Neural crest cell (in vitro differentiated cells): ENCODE results near the gene UBE2M. TPM values are rescaled to one million over a fixed set of nuclear protein-coding genes. Genes with fewer than 3 reads are reported as not detected.
"Not testable (repeated sequence)": the region's sequence is repeated elsewhere in the genome, so short reads cannot be mapped to it uniquely, and the experiment has no call there.

Experiments used
- DNase-seq: peaks from one replicate; pipeline ENCODE4 v3.0.0; 2021; ENCODE audit warnings: low read depth, mixed read lengths, low spot score
- H3K27ac Mint-ChIP-seq: one replicate; pipeline ENCODE4 v1.8.0; 2021; ENCODE audit warnings: mild to moderate bottlenecking, mixed read lengths; ENCODE audit not compliant: unreplicated experiment
- H3K27me3 Mint-ChIP-seq: 2 replicates; pipeline ENCODE4 v1.8.0; 2021; ENCODE audit warnings: low read depth, mild to moderate bottlenecking, mixed read lengths
- H3K36me3 Mint-ChIP-seq: 2 replicates; pipeline ENCODE4 v1.8.0; 2021; ENCODE audit warnings: low read depth, mild to moderate bottlenecking, mixed read lengths
- H3K4me1 Mint-ChIP-seq: 2 replicates; pipeline ENCODE4 v1.8.0; 2021; ENCODE audit warnings: mixed read lengths
- H3K4me3 Mint-ChIP-seq: one replicate; pipeline ENCODE4 v1.8.0; 2021; ENCODE audit warnings: mild to moderate bottlenecking, mixed read lengths
- H3K9me3 Mint-ChIP-seq: 2 replicates; pipeline ENCODE4 v1.8.0; 2021; ENCODE audit warnings: mixed read lengths
- total RNA-seq: library from RNA; stranded (reverse); gene quantifications from 2 replicates; pipeline ENCODE4 v1.2.1, GENCODE V29; 2021
- TF ChIP-seq, protein P1 (sequence below): fragments of 200-600 bp; sonication (generic); conservative IDR thresholded peaks from 2 replicates; pipeline ENCODE4 v1.5.0; 2021; ENCODE audit warnings: antibody characterized with exemption, mild to moderate bottlenecking

UBE2M gene
- total RNA-seq, 1 donor from 2014 or later, result 113 TPM

DNA sequence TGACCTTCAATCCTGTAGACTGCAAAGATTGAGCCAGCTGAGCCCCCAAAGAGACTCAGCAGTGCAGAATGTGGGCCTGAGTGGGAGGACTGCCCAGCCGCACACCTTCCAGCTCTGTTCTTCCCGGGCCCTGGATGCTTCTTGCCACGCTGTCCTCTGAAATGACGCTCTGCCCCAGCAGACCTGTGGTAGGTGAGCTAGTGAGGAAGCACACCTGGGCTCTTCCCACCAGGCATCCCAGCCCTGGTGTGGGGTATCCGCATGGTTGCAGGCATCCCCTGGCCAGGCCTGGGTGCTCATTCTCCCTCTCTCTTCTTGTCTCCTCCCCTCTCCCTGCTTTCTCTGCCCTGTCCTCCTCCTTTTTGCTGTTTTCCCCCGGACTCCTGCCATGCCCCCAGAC, 24.6 kb upstream of the UBE2M start:
- DNase-seq, result no peak
- peaks cover 11% of the 10 kb centered on the region for H3K36me3 Mint-ChIP-seq
- no peaks in the 10 kb centered on the region for H3K27me3 Mint-ChIP-seq
- no peak overlapping the region for H3K27ac Mint-ChIP-seq
- TF ChIP-seq, protein P1, sequence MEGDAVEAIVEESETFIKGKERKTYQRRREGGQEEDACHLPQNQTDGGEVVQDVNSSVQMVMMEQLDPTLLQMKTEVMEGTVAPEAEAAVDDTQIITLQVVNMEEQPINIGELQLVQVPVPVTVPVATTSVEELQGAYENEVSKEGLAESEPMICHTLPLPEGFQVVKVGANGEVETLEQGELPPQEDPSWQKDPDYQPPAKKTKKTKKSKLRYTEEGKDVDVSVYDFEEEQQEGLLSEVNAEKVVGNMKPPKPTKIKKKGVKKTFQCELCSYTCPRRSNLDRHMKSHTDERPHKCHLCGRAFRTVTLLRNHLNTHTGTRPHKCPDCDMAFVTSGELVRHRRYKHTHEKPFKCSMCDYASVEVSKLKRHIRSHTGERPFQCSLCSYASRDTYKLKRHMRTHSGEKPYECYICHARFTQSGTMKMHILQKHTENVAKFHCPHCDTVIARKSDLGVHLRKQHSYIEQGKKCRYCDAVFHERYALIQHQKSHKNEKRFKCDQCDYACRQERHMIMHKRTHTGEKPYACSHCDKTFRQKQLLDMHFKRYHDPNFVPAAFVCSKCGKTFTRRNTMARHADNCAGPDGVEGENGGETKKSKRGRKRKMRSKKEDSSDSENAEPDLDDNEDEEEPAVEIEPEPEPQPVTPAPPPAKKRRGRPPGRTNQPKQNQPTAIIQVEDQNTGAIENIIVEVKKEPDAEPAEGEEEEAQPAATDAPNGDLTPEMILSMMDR, result no peak
- no peaks in the 10 kb centered on the region for H3K9me3 Mint-ChIP-seq
- H3K4me3 Mint-ChIP-seq, result no peak overlapping the region
- H3K4me1 Mint-ChIP-seq, result peaks cover 23% of the 10 kb centered on the region

GRCh38 chr19:58581227-58582141, 23.1 kb upstream of the UBE2M start:
- Mint-ChIP-seq H3K27me3 (no peaks in the 10 kb centered on the region), H3K4me1 (peaks cover 23% of the 10 kb centered on the region), H3K9me3 (no peaks in the 10 kb centered on the region), H3K27ac (no peak overlapping the region), H3K36me3 (peaks cover 11% of the 10 kb centered on the region), H3K4me3 (peak overlapping the region; percentile 63)
- TF ChIP-seq, protein P1, result peak; percentile 83
- peak; percentile 92 for DNase-seq

- TF ChIP-seq, protein P1, result no peak
- Mint-ChIP-seq H3K27ac (no peak overlapping the region), H3K4me3 (peak overlapping the region; percentile 77), H3K9me3 (no peaks in the 10 kb centered on the region), H3K4me1 (peaks cover 28% of the 10 kb centered on the region), H3K36me3 (peaks cover 11% of the 10 kb centered on the region), H3K27me3 (no peaks in the 10 kb centered on the region)
- no peak for DNase-seq
These were observed 21.2 kb upstream of the UBE2M start for GRCh38 chr19:58579473-58580142.

GRCh38 chr19:58578012-58578925, 19.9 kb upstream of the UBE2M start:
- H3K9me3 Mint-ChIP-seq, result no peaks in the 10 kb centered on the region
- no peak for DNase-seq
- TF ChIP-seq, protein P1, result no peak
- H3K4me1 Mint-ChIP-seq, result peaks cover 41% of the 10 kb centered on the region
- peaks cover 3% of the 10 kb centered on the region for H3K27me3 Mint-ChIP-seq
- peaks cover 10% of the 10 kb centered on the region for H3K36me3 Mint-ChIP-seq
- H3K4me3 Mint-ChIP-seq, result peak overlapping the region; percentile 77
- no peak overlapping the region for H3K27ac Mint-ChIP-seq

GRCh38 chr19:58577581-58577980, 19.2 kb upstream of the UBE2M start:
- not testable (repeated sequence) for H3K36me3 Mint-ChIP-seq, H3K27me3 Mint-ChIP-seq, H3K9me3 Mint-ChIP-seq, DNase-seq, H3K27ac Mint-ChIP-seq
- Mint-ChIP-seq H3K4me1 (peaks cover 46% of the 10 kb centered on the region), H3K4me3 (peak overlapping the region; percentile 34)
